Uterus (tissue), 2 donors: ENCODE data around the gene TRMT61B.

Experiments used
- POLR2A ChIP-seq, 2 donors: fragments of 450-650 bp; IDR thresholded peaks; one replicate each; pipeline ENCODE4 v1.6.1; 2016; ENCODE audit warnings: antibody characterized with exemption in 2 of 2, mild to moderate bottlenecking in 1 of 2, moderate library complexity in 1 of 2
- TF ChIP-seq, protein P1 (sequence below), 4 experiments: fragments of 200-600 bp in 2 of 4; fragments of 450-650 bp in 2 of 4; sonication (generic) in 2 of 4; IDR thresholded peaks; one replicate each; pipeline ENCODE4 v1.5.1; 2016 to 2019; ENCODE audit warnings: antibody characterized with exemption in 4 of 4, mild to moderate bottlenecking in 2 of 4, moderate library complexity in 1 of 4

DNA sequence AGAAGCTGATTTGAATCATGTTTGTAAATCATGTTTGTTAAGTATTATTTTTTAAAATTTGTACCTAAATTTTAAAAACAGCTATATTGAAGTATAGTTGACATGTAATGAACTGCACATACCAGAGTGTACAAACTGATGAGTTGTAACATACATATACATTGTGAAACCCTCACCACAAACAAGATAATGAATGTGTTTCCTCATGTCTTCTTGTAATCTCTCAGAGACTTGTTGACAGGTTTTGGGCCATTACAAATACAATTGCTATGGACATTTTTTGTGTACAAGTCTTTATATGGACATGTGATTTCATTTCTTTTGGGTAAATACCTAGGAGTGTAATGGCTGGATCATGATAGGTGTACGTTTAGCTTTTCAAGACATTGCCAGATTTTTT lies 45.8 kb upstream of the TRMT61B start:
- TF ChIP-seq, protein P1, sequence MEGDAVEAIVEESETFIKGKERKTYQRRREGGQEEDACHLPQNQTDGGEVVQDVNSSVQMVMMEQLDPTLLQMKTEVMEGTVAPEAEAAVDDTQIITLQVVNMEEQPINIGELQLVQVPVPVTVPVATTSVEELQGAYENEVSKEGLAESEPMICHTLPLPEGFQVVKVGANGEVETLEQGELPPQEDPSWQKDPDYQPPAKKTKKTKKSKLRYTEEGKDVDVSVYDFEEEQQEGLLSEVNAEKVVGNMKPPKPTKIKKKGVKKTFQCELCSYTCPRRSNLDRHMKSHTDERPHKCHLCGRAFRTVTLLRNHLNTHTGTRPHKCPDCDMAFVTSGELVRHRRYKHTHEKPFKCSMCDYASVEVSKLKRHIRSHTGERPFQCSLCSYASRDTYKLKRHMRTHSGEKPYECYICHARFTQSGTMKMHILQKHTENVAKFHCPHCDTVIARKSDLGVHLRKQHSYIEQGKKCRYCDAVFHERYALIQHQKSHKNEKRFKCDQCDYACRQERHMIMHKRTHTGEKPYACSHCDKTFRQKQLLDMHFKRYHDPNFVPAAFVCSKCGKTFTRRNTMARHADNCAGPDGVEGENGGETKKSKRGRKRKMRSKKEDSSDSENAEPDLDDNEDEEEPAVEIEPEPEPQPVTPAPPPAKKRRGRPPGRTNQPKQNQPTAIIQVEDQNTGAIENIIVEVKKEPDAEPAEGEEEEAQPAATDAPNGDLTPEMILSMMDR (IDR thresholded peaks at IDR 0.05), result no peak
- no peak for TF ChIP-seq POLR2A (IDR thresholded peaks at IDR 0.05)
